NCI-H2029 (cell line): Measurements from ENCODE around the gene MTG2.

Source experiments
- DNase-seq: peaks from one replicate; lab custom pipeline; 2025; lab: John Stamatoyannopoulos, UW

The MTG2 gene

DNA sequence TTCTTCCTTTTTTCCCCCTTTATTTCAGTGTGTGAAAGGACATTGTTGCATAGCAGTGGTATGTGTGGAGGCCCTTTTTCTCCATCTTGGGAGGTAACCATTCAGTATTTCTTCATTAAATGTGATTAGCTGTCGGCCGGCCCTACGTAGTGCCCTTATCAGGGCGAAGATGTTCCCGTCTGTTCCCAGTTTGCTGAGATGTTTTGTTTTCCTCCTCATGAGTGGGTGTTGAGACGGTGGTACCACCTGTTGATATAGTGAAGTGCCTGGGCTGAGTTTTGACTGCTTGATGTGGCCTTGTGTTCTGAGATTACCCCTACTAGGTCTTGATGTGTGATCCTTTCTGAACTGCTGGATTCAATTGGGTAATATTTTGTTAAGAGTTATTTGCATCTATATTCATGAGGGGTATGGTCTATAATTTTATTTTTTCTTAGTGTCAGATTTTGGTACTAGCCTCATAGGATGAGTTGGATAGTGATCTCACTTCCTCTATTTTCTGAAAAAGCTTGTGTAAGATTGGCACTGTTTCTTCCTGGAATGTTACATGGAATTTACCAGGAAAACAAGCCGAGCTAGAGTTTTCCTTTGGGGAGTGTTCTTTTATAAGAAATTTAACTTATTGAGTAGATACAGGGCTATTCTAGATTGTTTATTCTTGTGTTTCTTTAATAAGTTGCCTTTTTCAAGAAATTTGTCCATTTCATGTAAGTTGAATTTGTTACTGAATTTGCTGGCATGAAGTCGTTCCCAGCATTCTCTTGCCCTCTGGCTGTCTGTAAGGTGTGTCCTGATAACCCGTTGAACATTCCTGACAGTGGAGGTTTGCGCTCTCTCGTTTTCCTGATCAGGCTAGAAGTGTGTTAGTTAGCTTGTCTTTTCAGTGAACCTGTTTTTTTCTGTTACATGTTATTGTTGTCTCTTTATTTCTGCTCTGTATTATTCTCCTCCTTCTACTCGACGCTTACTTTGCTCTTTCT is 4.3 kb downstream of the MTG2 start:
- no peak for DNase-seq

DNA sequence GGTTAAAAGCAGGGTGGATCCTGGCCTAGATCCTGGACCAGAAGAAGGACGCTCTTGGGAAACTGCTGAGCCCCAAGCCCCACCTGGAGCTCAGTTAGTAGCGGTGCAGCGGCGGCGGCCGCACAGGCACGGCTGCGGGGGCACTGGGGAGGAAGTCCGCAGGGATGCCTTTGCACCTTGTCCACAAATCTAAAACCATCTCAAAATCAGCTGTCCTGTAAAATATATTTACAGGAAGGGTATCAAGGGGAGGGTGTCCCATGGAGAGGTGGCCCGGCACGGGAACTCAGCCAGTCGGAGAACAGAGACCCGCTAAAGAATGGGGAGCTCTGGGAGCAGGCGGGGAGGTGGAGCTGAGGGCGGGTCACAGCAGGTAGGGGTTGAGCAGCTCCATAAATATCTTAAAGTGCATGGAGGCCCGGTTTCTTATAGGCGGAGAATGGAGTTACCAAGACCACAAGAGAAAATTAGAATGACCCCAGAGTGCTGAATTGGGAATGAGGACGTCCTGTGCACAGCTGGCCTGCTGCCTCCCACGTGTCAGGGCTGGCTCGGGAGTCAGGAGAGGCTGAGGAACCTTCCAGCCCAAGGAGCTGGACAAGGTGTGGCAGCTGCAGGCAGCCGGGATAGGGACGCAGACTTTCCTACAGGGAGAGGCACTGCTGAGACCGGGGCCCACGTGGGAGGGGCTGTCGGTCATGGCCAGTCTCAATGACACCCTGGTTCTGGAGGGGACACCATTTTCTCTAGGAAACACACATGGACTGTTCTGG is 8.0 kb downstream of the MTG2 start:
- DNase-seq = no peak

DNA sequence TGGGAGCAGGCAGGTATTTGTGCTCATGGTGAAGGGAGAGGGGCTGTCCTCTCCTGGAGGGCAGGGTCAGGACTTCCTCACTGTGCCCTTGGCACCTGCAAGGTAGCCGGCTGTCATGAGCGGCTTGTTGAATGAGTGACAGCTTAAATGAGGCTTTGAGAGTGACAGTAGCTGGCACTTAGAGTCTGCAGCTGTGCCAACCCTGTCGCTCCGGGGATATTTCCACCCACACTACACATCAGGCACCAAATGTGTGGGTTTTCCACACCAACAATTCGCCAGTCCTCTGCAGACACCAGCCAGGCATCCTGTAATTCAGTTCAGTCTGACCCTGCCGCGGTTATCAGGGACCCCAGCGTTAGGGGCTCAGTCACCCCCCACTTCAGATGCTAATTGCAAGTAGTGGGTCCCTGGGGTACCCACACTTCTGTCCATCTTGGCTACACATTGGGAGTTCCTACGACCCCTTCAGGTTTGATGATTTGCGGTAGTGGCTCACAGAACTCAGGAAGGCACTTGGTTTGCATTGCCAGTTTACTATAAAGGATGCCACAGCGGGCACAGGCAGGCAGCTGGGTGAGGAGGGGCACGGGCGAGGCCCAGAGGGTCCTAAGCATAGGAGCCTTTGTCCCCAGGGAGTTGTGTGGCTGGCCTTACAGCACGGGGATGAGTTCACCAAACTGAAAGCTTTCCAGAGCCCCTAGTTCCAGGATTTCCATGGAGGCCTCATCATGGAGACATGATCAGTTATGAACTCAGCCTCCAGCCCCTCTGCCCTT is 9.1 kb downstream of the MTG2 start:
- no peak for DNase-seq

DNA sequence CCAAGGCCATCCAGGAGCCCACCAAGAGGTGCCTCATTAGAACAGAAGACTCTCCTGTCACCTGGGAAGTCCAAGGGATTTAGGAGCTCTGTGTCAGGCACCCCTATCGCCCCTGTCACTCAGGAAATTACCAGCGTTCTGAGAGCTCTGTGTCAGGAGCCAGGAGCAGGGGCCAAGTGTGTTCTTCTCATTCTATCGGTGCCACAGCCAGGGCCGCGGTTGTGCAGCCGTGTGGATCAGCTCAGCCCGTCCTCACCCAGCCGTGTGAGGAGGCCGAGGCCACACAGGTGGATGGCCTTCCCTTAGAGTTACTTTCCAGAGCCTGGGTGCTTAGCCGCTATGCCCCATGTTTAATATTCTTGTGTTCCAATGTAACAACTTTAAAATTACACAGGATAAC is 9.8 kb downstream of the MTG2 start:
- DNase-seq = no peak

DNA sequence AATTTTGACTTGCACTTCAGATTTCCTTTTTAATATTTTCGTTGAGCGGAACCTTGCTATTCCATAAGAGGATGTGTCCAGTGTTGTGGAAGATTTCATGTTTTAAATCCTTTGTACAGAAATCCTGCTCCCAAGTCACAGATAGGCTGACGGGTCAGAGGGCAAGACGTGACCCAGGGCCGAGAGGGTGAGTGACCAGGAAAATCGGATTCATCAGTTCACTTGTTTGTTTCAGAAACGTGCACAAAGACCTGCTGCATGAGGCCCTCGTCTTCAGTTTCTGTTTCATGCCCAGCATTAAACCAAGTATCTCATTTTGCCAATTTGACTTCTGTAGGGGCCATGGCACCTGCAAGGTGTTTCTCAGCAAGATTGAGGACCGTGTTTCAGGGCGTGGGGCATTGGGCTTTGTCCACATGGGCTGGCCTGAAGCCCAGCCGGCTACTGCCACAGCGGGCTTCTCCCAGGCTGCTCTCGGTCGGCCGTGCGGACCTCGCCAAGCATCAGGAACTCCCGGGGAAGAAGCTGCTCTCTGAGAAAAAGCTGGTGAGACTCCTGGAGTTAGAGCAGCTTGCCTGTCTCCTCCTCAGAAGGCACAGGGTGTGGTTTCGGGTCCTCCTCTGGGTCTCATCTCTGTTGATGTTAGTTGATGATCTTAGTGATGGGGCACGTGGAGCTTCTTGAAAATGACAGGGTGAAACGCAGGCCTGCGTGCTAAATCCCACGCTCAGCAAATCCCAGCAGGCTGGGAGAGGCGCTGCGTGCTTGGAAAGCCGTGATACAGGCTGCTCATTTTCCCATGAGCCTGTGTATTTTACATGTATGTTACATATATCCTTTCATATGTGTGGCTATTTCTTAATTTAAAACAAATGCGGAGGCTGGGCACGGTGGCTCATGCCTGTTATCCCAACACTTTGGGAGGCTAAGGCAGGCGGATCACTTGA is 10.5 kb downstream of the MTG2 start:
- DNase-seq = no peak

DNA sequence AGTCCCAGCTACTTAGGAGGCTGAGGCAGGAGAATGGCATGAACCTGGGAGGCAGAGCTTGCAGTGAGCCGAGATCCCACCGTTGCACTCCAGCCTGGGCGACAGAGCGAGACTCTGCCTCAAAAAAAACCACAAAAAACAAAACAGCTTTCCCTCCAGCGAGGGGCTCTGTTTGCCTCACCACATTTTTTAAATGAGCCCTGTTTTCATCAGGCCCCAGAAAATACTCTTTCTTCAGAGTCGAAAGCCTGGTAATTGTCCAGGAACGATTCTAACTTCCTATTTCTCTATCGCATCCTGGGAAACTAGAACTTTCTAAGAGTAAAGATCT is 12.2 kb downstream of the MTG2 start:
- DNase-seq = no peak

DNA sequence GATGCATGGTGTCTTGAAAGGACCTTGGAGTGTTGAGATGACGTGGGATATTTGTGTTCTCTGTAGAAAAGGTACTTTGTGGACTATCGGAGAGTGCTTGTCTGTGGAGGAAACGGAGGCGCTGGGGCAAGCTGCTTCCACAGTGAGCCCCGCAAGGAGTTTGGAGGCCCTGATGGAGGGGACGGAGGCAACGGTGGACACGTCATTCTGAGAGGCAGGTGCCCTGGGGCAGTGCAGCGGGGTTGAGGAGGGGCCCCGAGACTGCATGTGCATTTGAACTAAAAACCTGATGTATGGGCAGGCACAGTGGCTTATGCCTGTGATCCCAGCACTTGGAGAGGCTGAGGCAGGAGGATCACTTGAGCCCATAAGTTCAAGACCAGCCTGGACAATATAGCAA is 12.9 kb downstream of the MTG2 start:
- DNase-seq = no peak

DNA sequence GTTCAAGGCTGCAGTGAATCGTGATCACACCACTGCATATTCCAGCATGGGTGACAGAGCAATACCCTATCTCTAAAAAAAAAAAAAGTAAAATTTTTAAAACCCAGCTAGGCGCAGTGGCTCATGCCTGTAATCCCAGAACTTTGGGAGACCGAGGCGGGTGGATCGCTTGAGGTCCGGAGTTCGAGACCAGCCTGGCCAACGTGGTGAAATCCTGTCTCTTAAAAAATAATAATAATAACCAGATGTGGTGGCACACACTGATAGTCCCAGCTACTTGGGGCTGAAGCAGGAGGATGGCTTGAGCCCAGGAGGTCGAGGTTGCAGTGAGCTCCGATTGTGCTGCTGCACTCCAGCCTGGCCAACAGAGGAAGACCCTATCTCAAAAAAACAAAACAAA is 13.5 kb downstream of the MTG2 start:
- no peak for DNase-seq

DNA sequence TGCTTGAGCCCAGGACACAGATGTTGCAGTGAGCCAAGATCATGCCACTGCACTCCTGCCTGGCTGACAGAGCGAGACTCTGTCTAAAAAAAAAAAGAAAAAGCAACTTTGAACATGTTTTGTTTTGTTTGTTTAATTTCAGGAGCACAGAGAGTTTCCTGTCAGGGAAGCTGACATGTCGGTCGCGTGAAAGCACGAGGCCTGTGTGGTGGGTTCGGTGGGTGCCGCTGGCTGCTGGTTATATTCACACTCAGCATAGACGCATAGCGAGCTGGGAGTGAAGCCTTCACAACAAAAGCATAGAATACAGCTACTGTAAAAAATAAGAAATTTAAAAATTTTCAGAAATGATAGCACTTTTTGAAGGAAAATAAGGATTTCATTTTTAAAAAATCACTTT is 14.5 kb downstream of the MTG2 start:
- no peak for DNase-seq

DNA sequence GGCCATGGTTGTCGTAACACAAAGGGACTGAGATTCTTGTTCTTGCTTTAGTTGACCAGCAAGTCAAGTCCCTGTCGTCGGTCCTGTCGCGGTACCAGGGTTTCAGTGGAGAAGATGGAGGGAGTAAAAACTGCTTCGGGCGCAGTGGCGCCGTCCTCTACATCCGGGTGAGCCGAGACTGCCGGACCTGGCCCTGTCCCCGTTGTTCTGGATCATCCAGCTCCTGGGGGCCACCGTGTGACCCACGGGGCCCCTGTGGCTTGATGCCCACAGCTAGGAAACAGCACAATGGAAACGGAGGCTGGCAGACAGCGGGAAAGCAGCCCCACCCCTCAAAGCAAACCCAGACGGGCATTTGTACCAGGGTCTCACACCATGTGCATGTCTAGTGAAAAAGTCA is 15.0 kb downstream of the MTG2 start:
- no peak for DNase-seq

DNA sequence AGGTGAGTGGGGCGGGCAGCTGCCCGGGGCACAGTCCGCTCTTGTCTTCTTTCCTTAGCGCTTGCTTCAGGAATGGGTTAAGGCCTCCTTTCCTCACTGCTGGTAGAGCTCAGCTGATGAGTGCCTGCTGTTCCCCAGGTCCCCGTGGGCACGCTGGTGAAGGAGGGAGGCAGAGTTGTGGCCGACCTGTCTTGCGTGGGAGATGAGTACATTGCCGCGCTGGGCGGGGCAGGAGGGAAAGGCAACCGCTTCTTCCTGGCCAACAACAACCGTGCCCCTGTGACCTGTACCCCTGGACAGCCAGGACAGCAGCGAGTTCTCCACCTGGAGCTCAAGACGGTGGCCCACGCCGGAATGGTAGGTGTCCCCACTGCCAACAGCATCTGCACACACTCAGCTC is 15.7 kb downstream of the MTG2 start:
- DNase-seq = no peak

DNA sequence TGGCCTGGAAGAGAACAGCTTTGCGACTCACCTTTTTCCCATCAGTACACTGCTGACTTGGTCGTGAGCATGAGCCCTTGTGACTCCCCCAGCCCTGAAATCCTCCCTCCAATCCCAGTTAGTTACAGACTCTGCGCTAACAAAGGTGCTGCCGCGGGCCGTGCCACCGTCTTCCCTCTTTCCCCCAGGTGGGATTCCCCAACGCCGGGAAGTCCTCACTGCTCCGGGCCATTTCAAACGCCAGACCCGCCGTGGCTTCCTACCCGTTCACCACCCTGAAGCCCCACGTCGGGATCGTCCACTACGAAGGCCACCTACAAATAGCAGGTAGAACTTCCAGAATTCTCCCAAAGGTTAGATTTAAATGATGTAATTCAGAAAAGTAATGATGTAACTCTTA is 16.1 kb downstream of the MTG2 start:
- DNase-seq = no peak

DNA sequence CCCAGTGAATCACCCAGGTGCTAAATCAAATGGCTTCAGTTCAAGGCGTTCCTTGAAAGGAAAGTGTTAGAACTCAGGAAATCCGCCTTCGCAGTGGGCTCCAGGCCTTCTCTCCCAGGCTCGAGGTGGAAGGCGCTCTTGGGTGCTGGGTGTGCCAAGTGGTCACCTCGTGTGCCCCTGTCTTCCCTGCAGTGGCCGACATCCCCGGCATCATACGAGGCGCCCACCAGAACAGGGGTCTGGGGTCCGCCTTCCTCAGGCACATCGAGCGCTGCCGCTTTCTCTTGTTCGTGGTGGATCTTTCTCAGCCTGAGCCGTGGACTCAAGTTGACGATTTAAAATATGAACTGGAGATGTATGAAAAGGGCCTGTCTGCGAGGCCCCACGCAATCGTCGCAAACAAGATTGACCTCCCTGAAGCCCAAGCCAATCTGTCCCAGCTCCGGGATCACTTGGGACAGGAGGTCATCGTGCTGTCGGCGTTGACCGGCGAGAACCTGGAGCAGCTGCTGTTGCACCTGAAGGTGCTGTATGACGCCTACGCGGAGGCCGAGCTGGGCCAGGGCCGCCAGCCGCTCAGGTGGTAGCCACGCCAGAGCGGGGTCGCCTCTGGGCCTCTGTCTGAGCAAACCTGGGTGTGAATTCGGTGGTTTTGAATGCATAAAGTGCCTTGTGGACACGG is 17.8 kb downstream of the MTG2 start:
- DNase-seq = no peak

DNA sequence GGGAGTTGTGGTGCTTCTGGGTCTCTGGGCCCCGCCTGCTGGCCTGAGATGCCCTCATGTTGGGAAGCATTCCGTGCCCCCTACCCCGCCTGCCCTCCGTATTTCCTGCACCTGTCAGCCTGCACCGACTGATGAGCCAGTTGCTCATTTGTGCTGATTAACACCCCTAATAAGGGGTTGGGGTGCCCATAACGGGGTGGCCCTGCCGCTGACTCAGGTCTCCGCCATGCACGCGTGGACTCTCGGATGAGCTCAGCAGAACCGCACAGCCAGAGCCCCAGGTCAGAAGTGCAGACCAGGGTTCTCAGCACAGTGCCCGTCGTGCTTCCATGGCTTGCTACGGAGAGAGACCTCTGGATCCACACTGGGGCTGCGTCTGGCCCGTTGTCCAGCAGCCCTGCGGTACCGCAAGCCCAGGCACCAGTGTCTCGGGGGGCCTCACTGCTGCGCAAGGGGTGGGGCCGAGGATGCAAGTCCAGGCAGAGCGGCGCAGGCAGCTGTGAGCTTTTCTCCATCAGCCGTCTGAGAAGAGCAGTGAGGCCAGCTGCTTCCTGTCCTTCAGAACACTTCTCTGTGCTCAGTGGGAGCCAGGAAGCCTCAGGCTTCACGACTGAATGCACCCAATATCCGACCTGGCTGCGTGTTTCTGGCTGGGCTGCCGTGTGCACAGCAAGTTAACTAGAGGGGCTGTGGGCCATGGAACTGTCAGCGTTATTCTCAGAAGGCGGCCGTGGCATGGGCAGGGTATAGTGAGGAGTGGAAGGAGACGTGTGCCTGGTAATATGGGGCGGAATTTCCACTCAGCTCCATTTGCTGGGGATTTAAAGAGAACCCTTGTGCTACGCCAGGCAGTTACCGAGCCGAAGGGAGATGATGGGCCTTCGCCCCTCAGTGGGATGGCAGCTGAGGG is 18.6 kb downstream of the MTG2 start:
- no peak for DNase-seq

DNA sequence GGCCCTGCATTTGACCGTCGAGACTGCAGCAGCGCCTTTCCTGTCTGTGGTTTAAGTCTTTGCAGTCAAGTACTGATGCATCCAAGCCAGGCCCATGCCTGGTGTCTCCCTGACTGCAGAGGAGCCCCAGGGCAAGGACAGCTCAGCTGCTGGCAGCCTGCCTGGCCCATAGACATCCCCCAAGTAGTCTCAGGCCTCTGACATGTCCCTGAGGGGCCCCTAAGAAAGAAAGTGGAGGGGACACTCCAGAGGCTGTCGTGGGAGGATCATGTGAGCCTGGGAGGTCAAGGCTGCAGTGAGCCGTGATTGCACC is 19.2 kb downstream of the MTG2 start:
- no peak for DNase-seq

DNA sequence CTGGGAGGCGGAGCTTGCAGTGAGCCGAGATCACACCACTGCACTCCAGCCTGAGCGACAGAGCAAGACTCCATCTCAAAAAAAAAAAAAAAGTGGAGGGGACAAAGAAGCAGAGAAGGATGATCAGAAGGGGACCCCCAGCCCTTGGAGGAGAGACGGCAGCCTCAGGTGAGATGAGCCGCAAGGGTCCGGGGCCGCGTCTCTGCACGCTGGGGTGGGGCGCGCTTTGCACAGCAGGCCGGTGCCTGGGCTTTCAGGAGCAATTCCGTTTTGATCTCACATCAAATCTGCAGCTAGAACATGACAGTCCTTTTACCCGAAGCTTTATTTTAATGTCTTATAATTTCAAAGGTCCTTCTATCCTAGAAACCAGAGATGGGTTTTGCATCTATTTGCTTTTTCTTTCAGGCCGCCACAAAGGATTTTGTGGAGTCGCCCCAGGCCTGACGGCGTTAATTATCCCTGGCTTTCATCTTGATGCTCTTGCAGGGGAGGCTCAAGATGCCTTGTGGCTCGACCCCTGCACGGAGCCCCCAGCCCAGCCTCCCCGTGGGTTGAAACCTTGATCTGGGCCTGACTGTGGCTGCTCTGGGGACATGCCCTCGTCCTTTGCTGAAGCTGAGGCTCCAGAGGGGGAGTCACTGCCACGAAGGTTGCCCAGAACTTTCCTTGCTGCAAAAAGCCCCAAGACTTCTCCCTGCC is 20.0 kb downstream of the MTG2 start:
- no peak for DNase-seq

DNA sequence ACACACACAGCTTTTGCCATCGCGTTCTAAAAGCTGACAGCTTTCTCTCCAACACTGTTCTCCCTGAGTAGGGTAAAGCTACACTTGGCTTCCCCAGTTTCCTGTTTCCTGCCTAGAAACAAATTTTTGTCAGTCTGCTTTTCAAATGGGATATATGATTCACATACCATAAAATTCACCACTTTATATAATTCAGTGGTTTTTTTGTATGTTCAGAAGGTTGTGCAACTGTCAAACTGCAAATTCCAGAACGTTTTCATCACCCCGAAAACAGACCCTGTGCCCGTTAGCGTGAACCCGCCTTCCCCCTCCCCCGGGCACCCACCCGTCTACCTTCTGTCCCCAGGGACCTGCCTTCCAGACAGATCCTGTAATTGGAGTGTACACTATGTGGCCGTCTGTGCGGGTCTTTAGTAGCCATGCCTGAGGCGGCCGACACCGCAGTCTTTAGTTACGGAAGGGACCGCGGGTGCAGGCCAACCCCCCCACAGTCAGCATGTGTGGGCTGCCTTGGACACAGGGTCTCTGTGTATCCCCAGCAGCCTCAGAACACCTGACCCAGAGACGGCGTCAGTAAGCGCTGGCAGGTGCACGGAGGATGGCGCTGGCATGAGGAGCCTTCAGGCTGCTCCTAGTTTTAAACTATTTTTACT is 20.7 kb downstream of the MTG2 start:
- DNase-seq = no peak

DNA sequence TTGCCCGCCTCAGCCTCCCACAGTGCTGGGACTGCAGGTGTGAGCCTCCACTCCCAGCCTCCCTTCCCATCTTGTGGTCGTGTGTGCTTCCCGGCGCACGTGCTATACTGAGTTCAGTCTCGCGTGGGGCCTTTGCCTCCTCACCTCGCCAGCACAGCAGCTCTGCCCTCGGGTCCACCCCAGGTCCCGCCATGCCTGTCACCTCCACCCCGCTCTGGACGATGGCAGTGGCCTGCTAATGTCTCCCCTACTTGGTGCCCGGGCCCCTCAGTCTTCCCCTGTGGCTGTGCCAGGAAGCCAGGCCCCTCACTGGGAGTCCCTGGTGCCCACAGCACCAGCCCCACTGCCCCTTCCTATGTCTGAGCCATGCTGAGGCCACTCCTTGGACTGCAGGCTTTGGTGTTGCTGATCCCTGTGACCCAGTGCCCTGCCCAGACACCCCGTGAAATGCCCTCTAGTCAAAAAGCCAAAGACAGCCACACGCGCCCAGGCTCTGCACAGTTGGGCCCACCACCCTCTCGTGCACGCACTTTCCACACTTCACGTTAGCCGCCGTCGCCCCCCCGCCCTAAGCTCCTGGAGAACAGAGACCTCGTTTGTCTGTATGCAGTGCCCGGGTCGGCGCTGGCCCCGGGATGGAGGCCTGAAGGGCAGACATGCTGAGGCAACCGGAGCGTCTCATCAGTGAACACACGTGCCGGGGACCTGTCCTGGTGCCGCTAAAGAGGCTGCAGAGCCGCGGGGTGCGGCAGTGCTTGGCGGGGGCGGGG is 23.0 kb downstream of the MTG2 start:
- DNase-seq = no peak
